Left renal cortex interstitium (tissue), 4 donors: ENCODE results near the gene LAMA2. TPM values are rescaled to one million over a fixed set of nuclear protein-coding genes. Genes with fewer than 3 reads are reported as not detected.
A peak's percentile ranks its signal among the peaks of the same experiment; 100 is the strongest.
"Not testable (repeated sequence)": the region's sequence is repeated elsewhere in the genome, so short reads cannot be mapped to it uniquely, and the experiment has no call there.

ENCODE experiments used
- DNase-seq, 4 donors: peaks; one replicate each; pipeline ENCODE4 v3.0.0-alpha.2; 2013; ENCODE audit warnings: low read depth in 4 of 4, low spot score in 2 of 4, missing footprints in 1 of 4
- polyA plus RNA-seq, 4 donors: library from polyadenylated mRNA; unstranded; fragments of 120-200 nt; gene quantifications; one replicate each; pipeline ENCODE4 v1.2.1, GENCODE V29; 2013; ENCODE audit not compliant: insufficient read length in 4 of 4

Gene LAMA2
- polyA plus RNA-seq, 4 donors = 31.4 to 48.3 (median 32.3) TPM

- DNase-seq = no peak
Measured at GRCh38 chr6:128997880-128998279, 114.9 kb downstream of the LAMA2 start.

- no peak for DNase-seq
Measured at GRCh38 chr6:129006724-129007514, 124.0 kb downstream of the LAMA2 start.

GRCh38 chr6:129007701-129008373 is 124.9 kb downstream of the LAMA2 start:
- no peak for DNase-seq

GRCh38 chr6:129008591-129008990 is 125.7 kb downstream of the LAMA2 start:
- DNase-seq = no peak

GRCh38 chr6:129009851-129010250 is 126.9 kb downstream of the LAMA2 start:
- no peak for DNase-seq

GRCh38 chr6:129014302-129014701 is 131.4 kb downstream of the LAMA2 start:
- DNase-seq = no peak

- DNase-seq = no peak
Measured at GRCh38 chr6:129015721-129016120, 132.8 kb downstream of the LAMA2 start.

- no peak for DNase-seq
Measured at GRCh38 chr6:129016844-129017243, 133.9 kb downstream of the LAMA2 start.

GRCh38 chr6:129022011-129022553 is 139.1 kb downstream of the LAMA2 start:
- no peak for DNase-seq

GRCh38 chr6:129026601-129027000 is 143.7 kb downstream of the LAMA2 start:
- no peak for DNase-seq

- no peak for DNase-seq
Measured at GRCh38 chr6:129029778-129030177, 146.8 kb downstream of the LAMA2 start.

- no peak for DNase-seq
Measured at GRCh38 chr6:129030215-129030614, 147.3 kb downstream of the LAMA2 start.

- DNase-seq = peak in 2 of 4 donors; percentile 29 to 53
Measured at GRCh38 chr6:129031051-129031599, 148.2 kb downstream of the LAMA2 start.

- no peak for DNase-seq
Measured at GRCh38 chr6:129032602-129033001, 149.7 kb downstream of the LAMA2 start.

- no peak for DNase-seq
Measured at GRCh38 chr6:129033180-129033579, 150.2 kb downstream of the LAMA2 start.

- no peak for DNase-seq
Measured at GRCh38 chr6:129033581-129033980, 150.6 kb downstream of the LAMA2 start.

GRCh38 chr6:129041563-129041962 is 158.6 kb downstream of the LAMA2 start:
- no peak for DNase-seq

GRCh38 chr6:129046526-129046925 is 163.6 kb downstream of the LAMA2 start:
- DNase-seq = no peak

- no peak for DNase-seq
Measured at GRCh38 chr6:129047834-129048233, 164.9 kb downstream of the LAMA2 start.

GRCh38 chr6:129050086-129050485 is 167.1 kb downstream of the LAMA2 start:
- DNase-seq = no peak

GRCh38 chr6:129053143-129053542 is 170.2 kb downstream of the LAMA2 start:
- not testable (repeated sequence) for DNase-seq
